ENCODE data around the gene CD69. TPM values are rescaled to one million over a fixed set of nuclear protein-coding genes. Genes with fewer than 3 reads are reported as not detected.
A peak's percentile ranks its signal among the peaks of the same experiment; 100 is the strongest.

Gene CD69
- total RNA-seq, 4 donors from 2014 or later: 0.99 to 6.7 (median 2.7) TPM

- DNase-seq: no peak
- Histone ChIP-seq H3K9me3 (no peaks in the 10 kb centered on the region), H3K27me3 (no peaks in the 10 kb centered on the region), H3K4me1 (no peaks in the 10 kb centered on the region), H3K4me3 (no peak overlapping the region), H3K27ac (no peak overlapping the region), H3K36me3 (no peaks in the 10 kb centered on the region)
- intact Hi-C loops (cut with DNase I): no loop called here
- 58 to 74% methylated on average over 2 of the region's 2 CpGs for WGBS, 2 donors
- no peak for TF ChIP-seq POLR2A (IDR thresholded peaks at IDR 0.05)
- no peak for TF ChIP-seq CTCF (IDR thresholded peaks at IDR 0.05)
Observed at GRCh38 chr12:9763025-9763424, 2.3 kb upstream of the CD69 start.

GRCh38 chr12:9762369-9762768 is 1.7 kb upstream of the CD69 start:
- Histone ChIP-seq H3K4me1 (no peaks in the 10 kb centered on the region), H3K9me3 (no peaks in the 10 kb centered on the region), H3K27me3 (no peaks in the 10 kb centered on the region), H3K36me3 (no peaks in the 10 kb centered on the region), H3K27ac (peak overlapping the region in 2 of 4 donors; percentile 63 to 72), H3K4me3 (no peak overlapping the region)
- intact Hi-C loops (cut with DNase I): no loop called here
- TF ChIP-seq POLR2A (IDR thresholded peaks at IDR 0.05): no peak
- no peak for TF ChIP-seq CTCF (IDR thresholded peaks at IDR 0.05)
- WGBS, 2 donors: 93 to 96% methylated on average over 5 of the region's 5 CpGs
- DNase-seq: no peak

GRCh38 chr12:9761419-9761781 is 699 bp upstream of the CD69 start:
- intact Hi-C loops (cut with DNase I): no loop called here
- TF ChIP-seq CTCF (IDR thresholded peaks at IDR 0.05) (no peak), POLR2A (IDR thresholded peaks at IDR 0.05) (peak in 1 of 4 donors; percentile 28)

GRCh38 chr12:9760120-9760519 is 581 bp downstream of the CD69 start:
- Histone ChIP-seq H3K27me3 (no peaks in the 10 kb centered on the region), H3K9me3 (no peaks in the 10 kb centered on the region), H3K4me1 (no peaks in the 10 kb centered on the region), H3K4me3 (peak overlapping the region in 3 of 4 donors; percentile 12 to 50 (median 27)), H3K27ac (peak overlapping the region in 2 of 4 donors; percentile 49 to 72), H3K36me3 (no peaks in the 10 kb centered on the region)
- WGBS, 2 donors: 71 to 87% methylated on average over 1 of the region's 1 CpG
- intact Hi-C loops (cut with DNase I): no loop called here
- DNase-seq: no peak
- TF ChIP-seq CTCF (IDR thresholded peaks at IDR 0.05): no peak

More at GRCh38 chr12:9761419-9761781, 699 bp upstream of the CD69 start:
- DNase-seq: no peak
- Histone ChIP-seq H3K9me3 (no peaks in the 10 kb centered on the region), H3K4me3 (peak overlapping the region in 3 of 4 donors; percentile 12 to 50 (median 27)), H3K36me3 (no peaks in the 10 kb centered on the region), H3K27ac (peak overlapping the region in 3 of 4 donors; percentile 38 to 72 (median 63)), H3K4me1 (no peaks in the 10 kb centered on the region), H3K27me3 (no peaks in the 10 kb centered on the region)
- WGBS, 2 donors: 36 to 60% methylated on average over 4 of the region's 4 CpGs

- Histone ChIP-seq H3K27ac (peak overlapping the region in 2 of 4 donors; percentile 49 to 72), H3K4me3 (peak overlapping the region in 3 of 4 donors; percentile 12 to 50 (median 27)), H3K4me1 (no peaks in the 10 kb centered on the region), H3K36me3 (no peaks in the 10 kb centered on the region), H3K27me3 (no peaks in the 10 kb centered on the region), H3K9me3 (no peaks in the 10 kb centered on the region)
- WGBS, 2 donors: 53 to 75% methylated on average over 1 of the region's 1 CpG
- DNase-seq: no peak
- intact Hi-C loops (cut with DNase I): no loop called here
- TF ChIP-seq CTCF (IDR thresholded peaks at IDR 0.05): no peak
Observed at GRCh38 chr12:9759694-9760093, 1.0 kb downstream of the CD69 start.
